ENCODE results near the gene NRXN3.

The NRXN3 gene

GRCh38 chr14:79352076-79352630, 1182.0 kb downstream of the NRXN3 start:
- Histone ChIP-seq H3K36me3 (ENCODE audit: control insufficient read depth, insufficient read depth, low read length) (no peaks in the 10 kb centered on the region), H3K9me3 (ENCODE audit: control insufficient read depth, low read length) (no peaks in the 10 kb centered on the region), H3K4me3 (ENCODE audit: extremely low read depth, insufficient read depth, low read length, poor library complexity, severe bottlenecking) (no peak overlapping the region), H3K27ac (ENCODE audit: low read depth, low read length, severe bottlenecking) (no peak overlapping the region), H3K4me1 (ENCODE audit: control insufficient read depth, insufficient read depth, low read length, poor library complexity, severe bottlenecking) (no peaks in the 10 kb centered on the region)
- WGBS, 2 experiments (ENCODE audit: insufficient coverage in 2 of 2), result 80% methylated on average over 1 to 2 of the region's 3 CpGs

DNA sequence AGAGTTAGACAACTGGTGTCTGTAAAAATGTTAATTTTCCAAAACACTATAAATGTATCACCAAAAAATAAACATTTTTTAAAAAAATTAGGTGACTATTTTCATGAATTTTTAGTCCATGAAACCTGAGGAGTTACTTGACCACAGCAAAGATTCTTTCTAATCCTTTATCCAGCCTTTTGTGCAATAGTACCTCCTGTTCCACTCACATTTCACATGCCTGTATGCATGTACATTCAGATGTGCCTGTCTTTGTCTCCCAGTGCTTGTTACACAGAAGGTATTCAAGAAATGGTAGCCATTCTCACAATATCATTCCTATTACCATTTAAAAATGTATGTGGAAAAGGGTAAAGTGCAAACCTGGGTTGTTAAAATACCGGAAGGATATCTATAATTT, 1184.2 kb downstream of the NRXN3 start:
- H3K36me3 ChIP-seq (ENCODE audit: control insufficient read depth, insufficient read depth, low read length), result no peaks in the 10 kb centered on the region
- WGBS, 2 experiments (ENCODE audit: insufficient coverage in 2 of 2), result no CpG with 5 or more reads among the region's 1 CpG
- no peaks in the 10 kb centered on the region for H3K9me3 ChIP-seq (ENCODE audit: control insufficient read depth, low read length)
- no peak overlapping the region for H3K27ac ChIP-seq (ENCODE audit: low read depth, low read length, severe bottlenecking)
- no peaks in the 10 kb centered on the region for H3K4me1 ChIP-seq (ENCODE audit: control insufficient read depth, insufficient read depth, low read length, poor library complexity, severe bottlenecking)
- H3K4me3 ChIP-seq (ENCODE audit: extremely low read depth, insufficient read depth, low read length, poor library complexity, severe bottlenecking), result no peak overlapping the region

GRCh38 chr14:79356040-79356439, 1185.9 kb downstream of the NRXN3 start:
- Histone ChIP-seq H3K9me3 (ENCODE audit: control insufficient read depth, low read length) (no peaks in the 10 kb centered on the region), H3K4me1 (ENCODE audit: control insufficient read depth, insufficient read depth, low read length, poor library complexity, severe bottlenecking) (no peaks in the 10 kb centered on the region), H3K27ac (ENCODE audit: low read depth, low read length, severe bottlenecking) (no peak overlapping the region), H3K36me3 (ENCODE audit: control insufficient read depth, insufficient read depth, low read length) (no peaks in the 10 kb centered on the region), H3K4me3 (ENCODE audit: extremely low read depth, insufficient read depth, low read length, poor library complexity, severe bottlenecking) (no peak overlapping the region)
- WGBS, 2 experiments (ENCODE audit: insufficient coverage in 2 of 2), result 43 to 46% methylated on average over 1 to 2 of the region's 2 CpGs

DNA sequence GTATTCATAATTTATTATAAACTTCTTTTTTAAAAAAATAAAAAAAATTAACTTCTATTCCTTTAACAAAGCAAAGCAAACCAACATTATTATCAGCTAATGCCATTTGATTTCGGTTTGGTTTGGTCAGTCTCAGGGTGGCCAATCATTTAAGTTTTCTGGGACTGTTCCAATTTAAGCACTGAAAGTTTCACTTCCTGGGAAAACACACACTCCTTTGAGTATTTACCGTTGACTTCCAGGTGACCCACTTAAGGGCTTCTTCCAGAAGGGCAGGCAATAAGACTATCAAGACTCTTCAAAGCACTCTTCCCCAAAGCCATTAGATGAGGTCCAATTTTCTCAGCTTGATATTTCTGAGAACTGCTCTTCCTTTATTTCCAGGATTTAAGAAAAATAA, 1187.1 kb downstream of the NRXN3 start:
- Histone ChIP-seq H3K4me3 (ENCODE audit: extremely low read depth, insufficient read depth, low read length, poor library complexity, severe bottlenecking) (no peak overlapping the region), H3K4me1 (ENCODE audit: control insufficient read depth, insufficient read depth, low read length, poor library complexity, severe bottlenecking) (no peaks in the 10 kb centered on the region), H3K27ac (ENCODE audit: low read depth, low read length, severe bottlenecking) (no peak overlapping the region), H3K36me3 (ENCODE audit: control insufficient read depth, insufficient read depth, low read length) (no peaks in the 10 kb centered on the region), H3K9me3 (ENCODE audit: control insufficient read depth, low read length) (no peaks in the 10 kb centered on the region)
- WGBS, 2 experiments (ENCODE audit: insufficient coverage in 2 of 2), result 94 to 100% methylated on average over 2 of the region's 2 CpGs

GRCh38 chr14:79363291-79363690, 1193.1 kb downstream of the NRXN3 start:
- 77% methylated on average over 3 of the region's 3 CpGs; no CpG with 5 or more reads in 1 of the 2 experiments for WGBS, 2 experiments (ENCODE audit: insufficient coverage in 2 of 2)
- Histone ChIP-seq H3K36me3 (ENCODE audit: control insufficient read depth, insufficient read depth, low read length) (no peaks in the 10 kb centered on the region), H3K4me3 (ENCODE audit: extremely low read depth, insufficient read depth, low read length, poor library complexity, severe bottlenecking) (no peak overlapping the region)

DNA sequence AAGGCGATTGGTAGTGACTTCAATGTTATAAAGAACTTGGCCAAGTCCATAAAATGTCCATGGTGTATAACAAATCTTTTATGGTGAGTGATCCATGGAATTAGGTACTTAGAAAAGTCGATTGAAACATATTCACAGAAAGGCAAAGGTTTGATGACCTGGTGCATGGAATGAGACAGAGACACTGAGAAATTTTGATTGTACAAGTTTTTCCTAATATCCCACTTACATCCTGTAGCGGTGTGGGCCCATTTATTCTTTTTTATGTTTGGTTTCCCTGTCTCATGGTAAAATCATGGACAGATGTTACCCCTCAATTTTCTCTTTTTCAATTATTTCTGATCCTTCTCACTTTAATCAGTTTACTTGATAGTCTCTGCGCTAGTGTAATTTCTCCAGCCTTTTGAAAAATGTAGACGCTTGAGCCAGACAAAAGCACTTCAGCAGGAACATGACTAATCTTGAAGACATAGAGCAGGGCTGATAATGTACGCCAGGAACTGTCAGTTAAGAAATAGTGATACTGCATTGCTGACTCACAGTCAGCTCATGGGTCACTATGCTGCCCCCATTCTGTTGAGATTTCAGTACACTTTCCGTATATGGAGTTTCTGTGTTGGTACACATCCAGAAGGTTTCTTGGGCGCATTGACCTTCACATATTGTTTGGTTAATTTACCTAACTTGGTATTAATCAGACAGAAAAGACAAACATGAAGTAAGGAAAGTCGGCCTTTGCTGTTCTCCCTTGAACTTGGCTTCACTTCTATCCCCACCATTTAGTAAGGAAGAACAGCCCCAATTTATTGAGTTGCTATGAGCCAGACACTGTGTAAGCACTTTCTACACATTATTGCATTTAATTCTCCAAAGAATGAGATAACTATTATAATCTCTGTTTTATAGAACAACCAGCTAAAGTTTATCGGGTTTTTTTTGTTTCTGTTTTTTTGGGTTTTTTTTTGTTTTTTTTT, 1199.5 kb downstream of the NRXN3 start:
- WGBS, 2 experiments (ENCODE audit: insufficient coverage in 2 of 2), result 74 to 80% methylated on average over 7 of the region's 10 CpGs
- H3K27ac ChIP-seq (ENCODE audit: low read depth, low read length, severe bottlenecking), result peak overlapping the region; percentile 46
- H3K4me3 ChIP-seq (ENCODE audit: extremely low read depth, insufficient read depth, low read length, poor library complexity, severe bottlenecking), result no peak overlapping the region
- H3K36me3 ChIP-seq (ENCODE audit: control insufficient read depth, insufficient read depth, low read length), result no peaks in the 10 kb centered on the region
- no peaks in the 10 kb centered on the region for H3K9me3 ChIP-seq (ENCODE audit: control insufficient read depth, low read length)
- H3K4me1 ChIP-seq (ENCODE audit: control insufficient read depth, insufficient read depth, low read length, poor library complexity, severe bottlenecking), result no peaks in the 10 kb centered on the region

More at GRCh38 chr14:79363291-79363690, 1193.1 kb downstream of the NRXN3 start:
- no peak overlapping the region for H3K27ac ChIP-seq (ENCODE audit: low read depth, low read length, severe bottlenecking)
- no peaks in the 10 kb centered on the region for H3K9me3 ChIP-seq (ENCODE audit: control insufficient read depth, low read length)
- H3K4me1 ChIP-seq (ENCODE audit: control insufficient read depth, insufficient read depth, low read length, poor library complexity, severe bottlenecking), result no peaks in the 10 kb centered on the region

GRCh38 chr14:79370969-79371368, 1200.8 kb downstream of the NRXN3 start:
- H3K4me1 ChIP-seq (ENCODE audit: control insufficient read depth, insufficient read depth, low read length, poor library complexity, severe bottlenecking), result no peaks in the 10 kb centered on the region
- no peaks in the 10 kb centered on the region for H3K36me3 ChIP-seq (ENCODE audit: control insufficient read depth, insufficient read depth, low read length)
- no peak overlapping the region for H3K27ac ChIP-seq (ENCODE audit: low read depth, low read length, severe bottlenecking)
- no peaks in the 10 kb centered on the region for H3K9me3 ChIP-seq (ENCODE audit: control insufficient read depth, low read length)
- no CpG with 5 or more reads among the region's 1 CpG for WGBS, 2 experiments (ENCODE audit: insufficient coverage in 2 of 2)
- no peak overlapping the region for H3K4me3 ChIP-seq (ENCODE audit: extremely low read depth, insufficient read depth, low read length, poor library complexity, severe bottlenecking)

DNA sequence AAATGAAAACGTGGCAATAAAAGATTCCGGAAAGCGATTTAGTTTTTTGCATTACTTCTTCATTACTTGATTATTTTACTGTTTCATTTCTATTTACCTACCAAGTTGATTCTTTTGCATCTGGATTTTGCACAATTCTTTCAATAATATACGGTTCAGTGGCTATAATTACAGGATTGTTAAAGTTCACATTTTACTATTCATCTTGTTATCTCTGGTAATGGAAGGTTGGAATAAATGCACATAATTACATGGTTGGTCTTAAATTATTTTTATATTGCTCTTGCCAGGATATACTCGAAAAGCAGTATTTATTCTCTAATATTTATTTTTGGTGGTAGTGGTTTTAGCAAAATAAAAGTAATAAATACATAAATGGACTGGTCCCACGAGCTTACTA, 1203.3 kb downstream of the NRXN3 start:
- Histone ChIP-seq H3K4me1 (ENCODE audit: control insufficient read depth, insufficient read depth, low read length, poor library complexity, severe bottlenecking) (no peaks in the 10 kb centered on the region), H3K9me3 (ENCODE audit: control insufficient read depth, low read length) (no peaks in the 10 kb centered on the region), H3K4me3 (ENCODE audit: extremely low read depth, insufficient read depth, low read length, poor library complexity, severe bottlenecking) (no peak overlapping the region), H3K27ac (ENCODE audit: low read depth, low read length, severe bottlenecking) (no peak overlapping the region), H3K36me3 (ENCODE audit: control insufficient read depth, insufficient read depth, low read length) (no peaks in the 10 kb centered on the region)
- WGBS, 2 experiments (ENCODE audit: insufficient coverage in 2 of 2), result no CpG with 5 or more reads among the region's 6 CpGs

DNA sequence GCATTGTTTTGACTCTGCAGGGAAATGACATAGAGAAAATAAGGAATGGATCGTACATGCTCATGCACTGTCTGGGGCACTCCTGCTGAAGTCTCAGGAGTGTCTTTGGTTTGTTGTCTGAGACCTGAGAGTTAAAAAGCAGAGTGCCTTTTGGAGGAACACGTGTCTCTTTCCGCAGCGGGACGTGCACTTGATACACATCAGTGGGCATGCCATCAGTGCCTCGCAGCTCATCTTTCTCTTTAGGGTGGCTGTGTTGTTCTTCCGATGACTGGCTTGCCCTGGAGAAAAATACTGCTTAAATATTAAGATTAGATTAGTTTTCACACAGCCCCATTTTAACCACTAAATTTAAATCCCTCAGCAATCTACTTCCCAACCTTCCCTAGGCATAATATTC, 1205.2 kb downstream of the NRXN3 start:
- Histone ChIP-seq H3K4me3 (ENCODE audit: extremely low read depth, insufficient read depth, low read length, poor library complexity, severe bottlenecking) (no peak overlapping the region), H3K9me3 (ENCODE audit: control insufficient read depth, low read length) (no peaks in the 10 kb centered on the region), H3K27ac (ENCODE audit: low read depth, low read length, severe bottlenecking) (no peak overlapping the region), H3K4me1 (ENCODE audit: control insufficient read depth, insufficient read depth, low read length, poor library complexity, severe bottlenecking) (no peaks in the 10 kb centered on the region), H3K36me3 (ENCODE audit: control insufficient read depth, insufficient read depth, low read length) (no peaks in the 10 kb centered on the region)
- 77 to 93% methylated on average over 5 of the region's 7 CpGs for WGBS, 2 experiments (ENCODE audit: insufficient coverage in 2 of 2)

- no peaks in the 10 kb centered on the region for H3K4me1 ChIP-seq (ENCODE audit: control insufficient read depth, insufficient read depth, low read length, poor library complexity, severe bottlenecking)
- WGBS, 2 experiments (ENCODE audit: insufficient coverage in 2 of 2), result no CpG with 5 or more reads among the region's 1 CpG
Measured at GRCh38 chr14:79376557-79376956, 1206.4 kb downstream of the NRXN3 start.

GRCh38 chr14:79378020-79378419, 1207.8 kb downstream of the NRXN3 start:
- H3K4me1 ChIP-seq (ENCODE audit: control insufficient read depth, insufficient read depth, low read length, poor library complexity, severe bottlenecking), result no peaks in the 10 kb centered on the region
- WGBS, 2 experiments (ENCODE audit: insufficient coverage in 2 of 2), result 0 to 26% methylated on average over 1 to 2 of the region's 2 CpGs
- no peaks in the 10 kb centered on the region for H3K36me3 ChIP-seq (ENCODE audit: control insufficient read depth, insufficient read depth, low read length)
- H3K4me3 ChIP-seq (ENCODE audit: extremely low read depth, insufficient read depth, low read length, poor library complexity, severe bottlenecking), result no peak overlapping the region
- no peak overlapping the region for H3K27ac ChIP-seq (ENCODE audit: low read depth, low read length, severe bottlenecking)
- no peaks in the 10 kb centered on the region for H3K9me3 ChIP-seq (ENCODE audit: control insufficient read depth, low read length)

More at GRCh38 chr14:79376557-79376956, 1206.4 kb downstream of the NRXN3 start:
- Histone ChIP-seq H3K27ac (ENCODE audit: low read depth, low read length, severe bottlenecking) (no peak overlapping the region), H3K4me3 (ENCODE audit: extremely low read depth, insufficient read depth, low read length, poor library complexity, severe bottlenecking) (no peak overlapping the region), H3K36me3 (ENCODE audit: control insufficient read depth, insufficient read depth, low read length) (no peaks in the 10 kb centered on the region), H3K9me3 (ENCODE audit: control insufficient read depth, low read length) (no peaks in the 10 kb centered on the region)

All from mesodermal cell (in vitro differentiated cells).